Upper lobe of left lung (tissue), 6 donors: Measurements from ENCODE around the gene TSHZ1. TPM values are rescaled to one million over a fixed set of nuclear protein-coding genes. Genes with fewer than 3 reads are reported as not detected.

Experiments
- ATAC-seq, 2 donors: fragments of 200-7000 bp; cut with Tn5 transposase; one replicate each; pipeline ENCODE4 v1.9.1; 2022; ENCODE audit warnings: mild to moderate bottlenecking in 2 of 2, moderate library complexity in 2 of 2; ENCODE audit not compliant: low FRiP score in 2 of 2
- DNase-seq, 2 donors: peaks; one replicate each; pipeline ENCODE4 v3.0.0-alpha.2; 2019 to 2020
- H3K27ac ChIP-seq, 4 donors: fragments of 200-600 bp; sonication (generic); one replicate each; pipeline ENCODE4 v1.5.1; 2016 to 2019
- H3K27me3 ChIP-seq, 4 donors: fragments of 200-600 bp; sonication (generic); one replicate each; pipeline ENCODE4 v1.5.1; 2017 to 2019
- H3K36me3 ChIP-seq, 4 donors: fragments of 200-600 bp; sonication (generic); one replicate each; pipeline ENCODE4 v1.5.1; 2016 to 2019
- H3K4me1 ChIP-seq, 4 donors: fragments of 200-600 bp; sonication (generic); one replicate each; pipeline ENCODE4 v1.5.1; 2018 to 2019
- H3K4me3 ChIP-seq, 4 donors: fragments of 200-600 bp; sonication (generic); one replicate each; pipeline ENCODE4 v1.5.1; 2017 to 2019; ENCODE audit warnings: mild to moderate bottlenecking in 2 of 4, moderate library complexity in 1 of 4
- H3K9me3 ChIP-seq, 4 donors: fragments of 200-600 bp; sonication (generic); one replicate each; pipeline ENCODE4 v1.5.1; 2018 to 2019
- EP300 ChIP-seq, 4 donors: sonication (generic); formaldehyde crosslinking; IDR thresholded peaks; one replicate each; pipeline ENCODE4 v1.5.1; 2017; ENCODE audit warnings: antibody characterized with exemption in 4 of 4, control low read depth in 2 of 4
- POLR2A ChIP-seq, 4 donors: fragments of 450-650 bp; IDR thresholded peaks; one replicate each; pipeline ENCODE4 v1.5.1; 2016 to 2017; ENCODE audit warnings: antibody characterized with exemption in 4 of 4, mild to moderate bottlenecking in 2 of 4
- POLR2AphosphoS5 ChIP-seq, 2 donors: sonication (generic); formaldehyde crosslinking; IDR thresholded peaks; one replicate each; pipeline ENCODE4 v1.5.1; 2017; ENCODE audit warnings: antibody characterized with exemption in 2 of 2
- WGBS, 2 donors: methylation state at CpG; one replicate each; pipeline ENCODE4 v1.1.5; 2017 to 2018; 5-methylcytosine and 5-hydroxymethylcytosine counted together
- total RNA-seq, 6 donors: library from RNA; depleted of rRNA in 4 of 6; stranded (reverse); fragments of >200 nt in 4 of 6; gene quantifications; one replicate each; pipeline versions ENCODE4 v1.1.0 to v1.2.1, GENCODE V29; 2016 to 2021
- TF ChIP-seq, protein P1 (sequence below), 6 experiments: fragments of 450-650 bp in 4 of 6; fragments of 200-600 bp in 2 of 6; sonication (generic) in 2 of 6; IDR thresholded peaks; one replicate each; pipeline ENCODE4 v1.5.1; 2016 to 2019; ENCODE audit warnings: antibody characterized with exemption in 6 of 6
- donor health status: DM: no; HTN: no; CAD: no; lungs with moderate emphysema.
- donor health status: DM: no; HTN: yes; CAD: no; lungs with severe emphysema.

The TSHZ1 gene
- total RNA-seq, 6 donors from 2014 or later: 9.1 to 16.5 (median 14.3) TPM

- no peaks in the 10 kb centered on the region for H3K27me3 ChIP-seq
- no peaks in the 10 kb centered on the region for H3K9me3 ChIP-seq
- ATAC-seq (no peak), DNase-seq (peak in 1 of 2 donors; percentile 37)
- TF ChIP-seq EP300 (IDR thresholded peaks at IDR 0.05) (no peak), POLR2A (IDR thresholded peaks at IDR 0.05) (no peak), POLR2AphosphoS5 (IDR thresholded peaks at IDR 0.05) (no peak)
- TF ChIP-seq, protein P1, sequence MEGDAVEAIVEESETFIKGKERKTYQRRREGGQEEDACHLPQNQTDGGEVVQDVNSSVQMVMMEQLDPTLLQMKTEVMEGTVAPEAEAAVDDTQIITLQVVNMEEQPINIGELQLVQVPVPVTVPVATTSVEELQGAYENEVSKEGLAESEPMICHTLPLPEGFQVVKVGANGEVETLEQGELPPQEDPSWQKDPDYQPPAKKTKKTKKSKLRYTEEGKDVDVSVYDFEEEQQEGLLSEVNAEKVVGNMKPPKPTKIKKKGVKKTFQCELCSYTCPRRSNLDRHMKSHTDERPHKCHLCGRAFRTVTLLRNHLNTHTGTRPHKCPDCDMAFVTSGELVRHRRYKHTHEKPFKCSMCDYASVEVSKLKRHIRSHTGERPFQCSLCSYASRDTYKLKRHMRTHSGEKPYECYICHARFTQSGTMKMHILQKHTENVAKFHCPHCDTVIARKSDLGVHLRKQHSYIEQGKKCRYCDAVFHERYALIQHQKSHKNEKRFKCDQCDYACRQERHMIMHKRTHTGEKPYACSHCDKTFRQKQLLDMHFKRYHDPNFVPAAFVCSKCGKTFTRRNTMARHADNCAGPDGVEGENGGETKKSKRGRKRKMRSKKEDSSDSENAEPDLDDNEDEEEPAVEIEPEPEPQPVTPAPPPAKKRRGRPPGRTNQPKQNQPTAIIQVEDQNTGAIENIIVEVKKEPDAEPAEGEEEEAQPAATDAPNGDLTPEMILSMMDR (IDR thresholded peaks at IDR 0.05): no peak
- no peak overlapping the region for H3K4me3 ChIP-seq
- WGBS, 2 donors: 67 to 93% methylated on average over 1 to 5 of the region's 5 CpGs
- H3K4me1 ChIP-seq: no peaks in the 10 kb centered on the region
- H3K27ac ChIP-seq: no peak overlapping the region
- H3K36me3 ChIP-seq: no peaks in the 10 kb centered on the region
These were observed 124.3 kb downstream of the TSHZ1 start for GRCh38 chr18:75334869-75335268.

GRCh38 chr18:75335511-75335910 is 124.9 kb downstream of the TSHZ1 start:
- Histone ChIP-seq H3K4me1 (no peaks in the 10 kb centered on the region), H3K9me3 (no peaks in the 10 kb centered on the region), H3K4me3 (no peak overlapping the region), H3K36me3 (no peaks in the 10 kb centered on the region), H3K27ac (no peak overlapping the region), H3K27me3 (no peaks in the 10 kb centered on the region)
- TF ChIP-seq POLR2A (IDR thresholded peaks at IDR 0.05) (no peak), POLR2AphosphoS5 (IDR thresholded peaks at IDR 0.05) (no peak), EP300 (IDR thresholded peaks at IDR 0.05) (no peak)
- TF ChIP-seq, protein P1 (IDR thresholded peaks at IDR 0.05): no peak
- no peak for ATAC-seq
- DNase-seq: no peak
- 90 to 95% methylated on average over 2 to 6 of the region's 6 CpGs for WGBS, 2 donors

- WGBS, 2 donors: 80 to 98% methylated on average over 6 of the region's 6 CpGs
- H3K4me3 ChIP-seq: no peak overlapping the region
- ATAC-seq (no peak), DNase-seq (peak in 1 of 2 donors; percentile 58)
- H3K27me3 ChIP-seq: no peaks in the 10 kb centered on the region
- no peak for TF ChIP-seq POLR2A (IDR thresholded peaks at IDR 0.05)
- TF ChIP-seq EP300 (IDR thresholded peaks at IDR 0.05): no peak
- TF ChIP-seq, protein P1 (IDR thresholded peaks at IDR 0.05): no peak
- TF ChIP-seq POLR2AphosphoS5 (IDR thresholded peaks at IDR 0.05): no peak
- no peaks in the 10 kb centered on the region for H3K9me3 ChIP-seq
- no peaks in the 10 kb centered on the region for H3K36me3 ChIP-seq
- no peak overlapping the region for H3K27ac ChIP-seq
- H3K4me1 ChIP-seq: no peaks in the 10 kb centered on the region
These were observed 126.2 kb downstream of the TSHZ1 start for GRCh38 chr18:75336767-75337166.

- ATAC-seq: no peak
These were observed 126.8 kb downstream of the TSHZ1 start for GRCh38 chr18:75337348-75337747.

DNA sequence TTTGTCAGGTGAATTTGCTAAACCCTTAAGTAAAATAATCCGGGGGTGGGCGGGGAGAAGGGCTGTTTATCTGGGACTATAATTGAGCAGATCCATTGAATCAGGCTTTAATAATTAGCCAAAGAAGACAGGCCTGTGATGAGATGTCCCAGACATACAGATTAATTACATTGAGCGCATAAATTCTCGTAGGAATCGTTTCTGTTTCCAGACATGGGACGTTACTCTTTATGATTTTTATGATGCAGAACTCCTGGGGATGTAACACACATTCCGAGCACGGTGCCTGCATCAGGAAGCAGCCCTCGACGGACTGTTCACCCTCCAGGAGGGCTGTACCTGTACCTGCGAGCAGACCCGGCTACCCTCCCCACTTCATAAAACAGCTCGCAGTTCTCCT is 128.0 kb downstream of the TSHZ1 start:
- H3K4me1 ChIP-seq: no peaks in the 10 kb centered on the region
- no peaks in the 10 kb centered on the region for H3K27me3 ChIP-seq
- DNase-seq (no peak), ATAC-seq (no peak)
- no peak for TF ChIP-seq EP300 (IDR thresholded peaks at IDR 0.05)
- TF ChIP-seq POLR2AphosphoS5 (IDR thresholded peaks at IDR 0.05): no peak
- TF ChIP-seq, protein P1 (IDR thresholded peaks at IDR 0.05): no peak
- TF ChIP-seq POLR2A (IDR thresholded peaks at IDR 0.05): no peak
- H3K9me3 ChIP-seq: no peaks in the 10 kb centered on the region
- H3K27ac ChIP-seq: no peak overlapping the region
- WGBS, 2 donors: 88 to 89% methylated on average over 13 of the region's 13 CpGs
- no peak overlapping the region for H3K4me3 ChIP-seq
- no peaks in the 10 kb centered on the region for H3K36me3 ChIP-seq

More at GRCh38 chr18:75337348-75337747, 126.8 kb downstream of the TSHZ1 start:
- Histone ChIP-seq H3K9me3 (no peaks in the 10 kb centered on the region), H3K36me3 (no peaks in the 10 kb centered on the region), H3K4me1 (no peaks in the 10 kb centered on the region), H3K27ac (no peak overlapping the region), H3K4me3 (no peak overlapping the region), H3K27me3 (no peaks in the 10 kb centered on the region)
- no peak for DNase-seq
- WGBS, 2 donors: 83 to 93% methylated on average over 7 of the region's 7 CpGs
- TF ChIP-seq POLR2AphosphoS5 (IDR thresholded peaks at IDR 0.05) (no peak), EP300 (IDR thresholded peaks at IDR 0.05) (no peak), POLR2A (IDR thresholded peaks at IDR 0.05) (no peak)
- TF ChIP-seq, protein P1 (IDR thresholded peaks at IDR 0.05): no peak
